ENCODE measurements around the gene ZSCAN12. TPM values are rescaled to one million over a fixed set of nuclear protein-coding genes. Genes with fewer than 3 reads are reported as not detected.

Gene ZSCAN12
- total RNA-seq, 1 experiment from 2014 or later, result 12.6 TPM

GRCh38 chr6:28425944-28426541 lies 26.5 kb upstream of the ZSCAN12 start:
- Histone ChIP-seq H3K9ac (ENCODE audit: extremely low read depth, insufficient read length, low read length) (no peak overlapping the region), H2AFZ (ENCODE audit: low read length) (no peak overlapping the region), H2BK120ac (ENCODE audit: low read depth, low read length, poor library complexity, severe bottlenecking) (no peak overlapping the region), H3K23me2 (ENCODE audit: insufficient read length, low read depth, low read length, poor library complexity, severe bottlenecking) (no peaks in the 10 kb centered on the region), H3K27me3 (ENCODE audit: insufficient read depth, low read length) (no peaks in the 10 kb centered on the region), H2BK12ac (ENCODE audit: insufficient read length, low read depth, low read length) (no peak overlapping the region), H4K8ac (replicated peaks; ENCODE audit: insufficient read length, low read depth, low read length) (no peak overlapping the region), H3T11ph (ENCODE audit: low read length) (no peak overlapping the region), H4K20me1 (ENCODE audit: control insufficient read depth, insufficient read depth, insufficient read length) (no peaks in the 10 kb centered on the region), H4K5ac (ENCODE audit: insufficient read length, low read depth, low read length) (no peak overlapping the region), H3K4me2 (ENCODE audit: insufficient read depth, insufficient read length, low read length) (no peak overlapping the region), H3K4me1 (ENCODE audit: insufficient read depth, low read length) (no peaks in the 10 kb centered on the region), H3K56ac (ENCODE audit: insufficient read length, low read depth, low read length) (no peak overlapping the region), H3K18ac (ENCODE audit: insufficient read length, low read depth, low read length) (no peak overlapping the region), H2BK15ac (ENCODE audit: low read depth, low read length) (no peak overlapping the region), H3K9me3 (ENCODE audit: control insufficient read depth, low read depth, low read length) (no peaks in the 10 kb centered on the region), H3K27ac (ENCODE audit: insufficient read length, low read depth, low read length) (no peak overlapping the region), H3K23ac (ENCODE audit: insufficient read length, low read depth, low read length) (no peak overlapping the region), H2AK5ac (ENCODE audit: insufficient read length, low read length) (no peak overlapping the region), H3K79me2 (ENCODE audit: insufficient read depth, low read length) (no peaks in the 10 kb centered on the region), H3K14ac (ENCODE audit: insufficient read depth, low read length) (no peak overlapping the region), H3K79me1 (ENCODE audit: insufficient read depth, low read depth, low read length, poor library complexity, severe bottlenecking) (peaks cover 2% of the 10 kb centered on the region), H2BK5ac (ENCODE audit: insufficient read length, low read length) (no peak overlapping the region), H2BK20ac (ENCODE audit: low read depth, low read length, poor library complexity, severe bottlenecking) (no peak overlapping the region), H3K4ac (ENCODE audit: low read depth, low read length) (no peak overlapping the region), H4K91ac (ENCODE audit: insufficient read length, low read depth, low read length) (no peak overlapping the region)
- Mint-ChIP-seq H3K4me1 (no peaks in the 10 kb centered on the region), H3K36me3 (ENCODE audit: insufficient read depth in 1 of 3, low read depth in 3 of 3) (peaks cover 16 to 29% (median 20%) of the 10 kb centered on the region in 3 experiments), H3K27ac (no peak overlapping the region), H3K4me3 (no peak overlapping the region), H3K27me3 (ENCODE audit: low read depth) (no peaks in the 10 kb centered on the region), H3K9me3 (peaks cover 5 to 8% of the 10 kb centered on the region in 2 experiments; a peak in 3 of 5 replicates)
- DNase-seq, result no peak
- TF ChIP-seq CTCF (conservative IDR thresholded peaks at IDR 0.05), result no peak
- no CpG with 5 or more reads among the region's 4 CpGs for WGBS (ENCODE audit: extremely low coverage, insufficient read length, low lambda C conversion rate)

Data from H9 (cell line).